ENCODE data around the gene FGGY.

- TF ChIP-seq, protein P1, sequence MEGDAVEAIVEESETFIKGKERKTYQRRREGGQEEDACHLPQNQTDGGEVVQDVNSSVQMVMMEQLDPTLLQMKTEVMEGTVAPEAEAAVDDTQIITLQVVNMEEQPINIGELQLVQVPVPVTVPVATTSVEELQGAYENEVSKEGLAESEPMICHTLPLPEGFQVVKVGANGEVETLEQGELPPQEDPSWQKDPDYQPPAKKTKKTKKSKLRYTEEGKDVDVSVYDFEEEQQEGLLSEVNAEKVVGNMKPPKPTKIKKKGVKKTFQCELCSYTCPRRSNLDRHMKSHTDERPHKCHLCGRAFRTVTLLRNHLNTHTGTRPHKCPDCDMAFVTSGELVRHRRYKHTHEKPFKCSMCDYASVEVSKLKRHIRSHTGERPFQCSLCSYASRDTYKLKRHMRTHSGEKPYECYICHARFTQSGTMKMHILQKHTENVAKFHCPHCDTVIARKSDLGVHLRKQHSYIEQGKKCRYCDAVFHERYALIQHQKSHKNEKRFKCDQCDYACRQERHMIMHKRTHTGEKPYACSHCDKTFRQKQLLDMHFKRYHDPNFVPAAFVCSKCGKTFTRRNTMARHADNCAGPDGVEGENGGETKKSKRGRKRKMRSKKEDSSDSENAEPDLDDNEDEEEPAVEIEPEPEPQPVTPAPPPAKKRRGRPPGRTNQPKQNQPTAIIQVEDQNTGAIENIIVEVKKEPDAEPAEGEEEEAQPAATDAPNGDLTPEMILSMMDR (IDR thresholded peaks at IDR 0.05), result no peak
- TF ChIP-seq EZH2phosphoT487 (IDR thresholded peaks at IDR 0.05), result no peak
- no peak for TF ChIP-seq EZH2 (IDR thresholded peaks at IDR 0.05)
Observed at GRCh38 chr1:59731591-59731990, 434.7 kb downstream of the FGGY start.

Data from neural progenitor cell (in vitro differentiated cells).